KG1 (cell line): ENCODE results near the gene ZBTB7C.

Experiments
- DNase-seq: peaks from one replicate; lab custom pipeline; 2025; lab: John Stamatoyannopoulos, UW

ZBTB7C gene

GRCh38 chr18:47993409-47993808, 415.8 kb downstream of the ZBTB7C start:
- no peak for DNase-seq

DNA sequence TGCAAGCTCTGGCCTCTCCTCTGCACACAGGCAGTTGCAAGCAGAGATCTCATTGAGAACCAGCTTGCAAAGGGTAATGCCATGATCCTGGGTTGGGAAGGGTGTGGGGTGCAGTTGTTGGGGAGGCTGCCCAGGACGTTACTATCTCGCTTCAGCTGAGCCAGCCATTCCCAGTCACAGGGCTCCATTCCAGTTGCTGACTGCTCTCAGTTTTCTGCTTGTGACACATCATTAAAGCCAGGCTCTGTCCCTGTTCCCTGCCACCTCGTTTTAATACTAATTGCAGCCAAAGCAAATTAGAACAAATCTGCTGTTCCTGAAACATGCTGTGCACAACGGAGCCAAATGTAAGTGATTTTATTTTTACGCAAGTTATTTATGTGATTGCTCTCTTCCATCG, 416.2 kb downstream of the ZBTB7C start:
- no peak for DNase-seq

GRCh38 chr18:47992266-47992665, 416.9 kb downstream of the ZBTB7C start:
- DNase-seq: no peak

GRCh38 chr18:47990981-47991380, 418.2 kb downstream of the ZBTB7C start:
- DNase-seq: no peak

DNA sequence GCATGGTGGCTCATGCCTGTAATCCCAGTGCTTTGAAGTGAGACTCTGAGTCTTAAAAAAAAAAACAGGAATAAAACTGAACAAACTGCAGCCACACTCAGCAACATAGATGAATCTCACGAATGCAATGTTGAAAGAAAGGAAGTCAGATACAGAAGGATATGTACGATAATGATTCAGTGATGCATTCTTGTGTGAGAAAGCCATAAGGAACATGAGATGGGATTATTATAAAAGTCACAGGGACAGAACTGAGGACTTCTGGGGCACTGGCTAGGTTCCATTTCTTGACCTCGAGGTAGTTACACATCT, 421.8 kb downstream of the ZBTB7C start:
- DNase-seq: no peak

DNA sequence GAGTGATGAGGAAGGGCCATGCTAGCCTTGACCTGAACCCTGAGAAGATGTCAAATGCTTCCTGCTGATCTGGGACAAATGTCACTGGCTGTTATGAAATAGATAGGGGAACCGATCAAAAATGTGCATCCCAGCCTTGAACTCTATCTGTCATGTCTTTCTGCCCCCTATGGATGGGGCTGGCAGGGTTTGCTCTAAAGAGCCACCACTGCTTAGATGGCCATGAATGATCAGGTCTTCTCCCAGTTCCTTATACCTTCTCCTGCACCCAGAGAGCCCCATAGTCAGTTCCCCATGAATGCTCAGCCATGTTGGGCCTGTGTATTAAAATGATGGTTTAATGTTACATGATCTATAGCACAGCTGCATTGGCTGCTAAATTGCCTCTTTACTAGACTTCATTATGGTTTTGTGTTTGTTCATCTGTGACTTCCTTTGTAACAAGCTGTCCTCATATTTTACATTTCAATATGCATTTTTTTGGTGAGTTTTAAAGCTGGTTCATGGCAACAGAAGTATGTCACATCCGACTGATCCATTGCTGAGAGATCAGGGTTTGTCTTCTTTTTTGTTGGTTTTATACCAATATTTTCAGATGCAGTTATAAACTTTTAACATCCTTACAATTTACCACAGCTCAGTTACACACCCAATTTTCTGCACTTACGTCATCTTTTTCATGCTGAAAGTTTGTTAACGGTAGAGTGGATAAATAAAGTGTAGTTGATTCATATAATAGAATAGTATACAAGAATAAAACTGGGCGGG, 422.4 kb downstream of the ZBTB7C start:
- DNase-seq: no peak

GRCh38 chr18:47985866-47986265, 423.3 kb downstream of the ZBTB7C start:
- DNase-seq: no peak

- DNase-seq: no peak
These were observed 424.2 kb downstream of the ZBTB7C start for GRCh38 chr18:47984991-47985390.

DNA sequence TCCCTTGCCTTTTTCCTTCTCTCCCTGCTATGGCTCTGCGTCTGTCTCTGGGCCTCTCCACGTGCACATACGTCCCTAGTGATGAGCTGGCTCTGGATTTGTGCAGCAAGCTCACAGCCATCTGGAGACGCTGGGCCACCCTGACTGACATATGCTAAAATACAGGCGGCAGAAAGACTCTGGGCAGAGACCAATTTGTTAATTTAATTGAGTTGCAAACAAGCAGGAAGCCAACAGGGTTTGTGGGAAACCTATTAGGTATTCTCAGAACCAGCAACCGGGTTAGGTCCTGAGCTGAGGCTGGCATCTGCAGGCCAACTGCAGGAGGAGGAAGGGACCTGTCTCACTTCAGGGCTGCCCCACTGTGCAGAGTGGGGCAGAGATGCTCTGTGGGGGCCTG, 425.2 kb downstream of the ZBTB7C start:
- no peak for DNase-seq

- DNase-seq: no peak
These were observed 426.1 kb downstream of the ZBTB7C start for GRCh38 chr18:47983055-47983454.

GRCh38 chr18:47981830-47982229, 427.4 kb downstream of the ZBTB7C start:
- DNase-seq: no peak

DNA sequence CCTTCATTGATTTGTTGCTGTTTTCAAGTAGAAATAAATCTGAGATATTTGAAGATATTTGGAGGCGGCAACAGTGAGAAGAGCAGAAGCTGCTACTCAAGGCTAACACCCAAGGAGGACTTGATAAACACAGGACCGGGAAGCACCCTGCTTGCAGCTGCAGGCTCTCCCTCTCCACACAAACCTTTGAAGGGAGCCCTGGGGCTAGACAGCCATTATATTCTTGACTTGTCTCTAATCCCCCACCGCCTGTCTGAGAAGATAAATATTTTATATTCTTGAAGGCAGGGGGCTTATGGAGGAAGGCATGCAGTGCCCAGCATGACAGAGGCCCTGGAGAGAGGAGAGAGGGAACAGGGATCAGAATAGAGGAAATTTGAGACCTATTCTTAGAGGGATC, 427.9 kb downstream of the ZBTB7C start:
- DNase-seq: no peak

GRCh38 chr18:47979611-47980200, 429.5 kb downstream of the ZBTB7C start:
- DNase-seq: no peak

DNA sequence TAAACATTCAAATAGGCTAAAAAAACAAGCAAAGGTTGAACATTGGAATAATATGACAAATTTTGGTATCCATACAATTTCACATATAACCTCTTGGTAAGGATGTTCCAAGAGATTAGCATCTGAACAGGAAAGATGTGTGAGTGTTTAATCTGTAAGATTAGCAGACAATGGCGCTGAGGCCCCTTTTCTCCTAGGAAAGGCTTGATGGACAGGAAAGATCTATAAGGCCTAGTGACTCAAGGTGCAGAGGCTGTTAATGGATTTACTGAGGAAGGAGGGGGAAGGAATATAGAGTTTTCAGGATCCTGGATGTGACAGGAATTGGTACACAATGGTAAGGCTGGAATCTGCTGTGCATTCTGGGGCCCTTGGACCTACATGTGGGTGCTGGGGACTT, 430.6 kb downstream of the ZBTB7C start:
- DNase-seq: no peak

DNA sequence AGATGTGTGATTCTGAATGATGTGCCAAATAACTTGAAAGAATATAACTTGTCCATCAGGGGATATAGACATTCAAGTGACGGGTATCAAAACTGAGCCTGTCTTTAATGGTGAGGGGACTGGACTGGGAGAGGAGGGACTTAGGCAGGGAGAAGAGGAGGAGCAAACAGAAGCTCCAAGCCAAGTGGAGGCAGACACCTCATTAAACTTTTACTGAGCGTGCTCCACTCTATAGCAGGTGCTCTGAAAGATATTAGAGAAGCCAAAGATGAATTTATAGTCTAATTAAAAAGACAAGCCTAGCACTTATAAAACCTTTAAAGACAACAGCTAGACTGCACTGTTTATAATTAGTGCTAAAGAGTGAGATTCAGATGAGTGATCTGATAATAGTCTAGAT, 431.0 kb downstream of the ZBTB7C start:
- no peak for DNase-seq
